ENCODE results near the gene CREB5.

CREB5 gene

GRCh38 chr7:28745351-28745750 lies 333.0 kb downstream of the CREB5 start:
- TF ChIP-seq TAF1 (IDR thresholded peaks at IDR 0.05; ENCODE audit: borderline replicate concordance, insufficient read depth, low read length), result no peak

GRCh38 chr7:28747404-28747803 lies 335.1 kb downstream of the CREB5 start:
- no peak for TF ChIP-seq REST (IDR thresholded peaks at IDR 0.05; ENCODE audit: insufficient read depth in 1 of 2, low read depth in 2 of 2, low read length in 2 of 2)
- no peak for TF ChIP-seq POLR2AphosphoS5 (IDR thresholded peaks at IDR 0.05; ENCODE audit: low read depth, low read length)
- no peak for TF ChIP-seq TAF1 (IDR thresholded peaks at IDR 0.05; ENCODE audit: borderline replicate concordance, insufficient read depth, low read length)
- no peak for TF ChIP-seq FOXP2 (optimal IDR thresholded peaks at IDR 0.05; ENCODE audit: borderline replicate concordance, extremely low read depth, extremely low read length, insufficient read depth)
- TF ChIP-seq SIN3A (IDR thresholded peaks at IDR 0.05; ENCODE audit: borderline replicate concordance, insufficient read depth, low read length), result no peak

- TF ChIP-seq TAF1 (IDR thresholded peaks at IDR 0.05; ENCODE audit: borderline replicate concordance, insufficient read depth, low read length) (no peak), FOXP2 (optimal IDR thresholded peaks at IDR 0.05; ENCODE audit: borderline replicate concordance, extremely low read depth, extremely low read length, insufficient read depth) (no peak), POLR2AphosphoS5 (IDR thresholded peaks at IDR 0.05; ENCODE audit: low read depth, low read length) (no peak), REST (IDR thresholded peaks at IDR 0.05; ENCODE audit: insufficient read depth in 1 of 2, low read depth in 2 of 2, low read length in 2 of 2) (no peak), SIN3A (IDR thresholded peaks at IDR 0.05; ENCODE audit: borderline replicate concordance, insufficient read depth, low read length) (no peak)
Observed at GRCh38 chr7:28747854-28748253, 335.5 kb downstream of the CREB5 start.

- TF ChIP-seq SIN3A (IDR thresholded peaks at IDR 0.05; ENCODE audit: borderline replicate concordance, insufficient read depth, low read length) (no peak), TAF1 (IDR thresholded peaks at IDR 0.05; ENCODE audit: borderline replicate concordance, insufficient read depth, low read length) (no peak), REST (IDR thresholded peaks at IDR 0.05; ENCODE audit: insufficient read depth in 1 of 2, low read depth in 2 of 2, low read length in 2 of 2) (no peak), FOXP2 (optimal IDR thresholded peaks at IDR 0.05; ENCODE audit: borderline replicate concordance, extremely low read depth, extremely low read length, insufficient read depth) (no peak), POLR2AphosphoS5 (IDR thresholded peaks at IDR 0.05; ENCODE audit: low read depth, low read length) (no peak)
Observed at GRCh38 chr7:28748346-28748745, 336.0 kb downstream of the CREB5 start.

- TF ChIP-seq SIN3A (IDR thresholded peaks at IDR 0.05; ENCODE audit: borderline replicate concordance, insufficient read depth, low read length), result no peak
- TF ChIP-seq FOXP2 (optimal IDR thresholded peaks at IDR 0.05; ENCODE audit: borderline replicate concordance, extremely low read depth, extremely low read length, insufficient read depth), result peak; percentile 17
- TF ChIP-seq REST (IDR thresholded peaks at IDR 0.05; ENCODE audit: insufficient read depth in 1 of 2, low read depth in 2 of 2, low read length in 2 of 2), result 0 out of 4 replicates have a peak, but pooled peaks of 1 of the 2 experiments have one; percentile 28
Observed at GRCh38 chr7:28748933-28749584, 336.7 kb downstream of the CREB5 start.
